Keratinocyte (primary cell): Measurements from ENCODE around the gene FHOD3.

ENCODE experiments used
- CTCF ChIP-seq, 3 experiments: IDR thresholded peaks in 1 of 3; conservative IDR thresholded peaks in 1 of 3; optimal IDR thresholded peaks in 1 of 3; 2 replicates in 2 of 3; 3 replicates in 1 of 3; pipeline versions ENCODE3 to v1.5.1; 2011; ENCODE audit warnings: low read length in 3 of 3, mild to moderate bottlenecking in 3 of 3, moderate library complexity in 2 of 3, control low read depth in 1 of 3, inconsistent platforms in 1 of 3; ENCODE audit not compliant: insufficient read depth in 2 of 3; ENCODE audit errors: extremely low read depth in 1 of 3
- EZH2 ChIP-seq: IDR thresholded peaks from one replicate; pipeline ENCODE4 v1.6.1; 2012; ENCODE audit warnings: inconsistent platforms, mild to moderate bottlenecking, low read length, moderate library complexity

DNA sequence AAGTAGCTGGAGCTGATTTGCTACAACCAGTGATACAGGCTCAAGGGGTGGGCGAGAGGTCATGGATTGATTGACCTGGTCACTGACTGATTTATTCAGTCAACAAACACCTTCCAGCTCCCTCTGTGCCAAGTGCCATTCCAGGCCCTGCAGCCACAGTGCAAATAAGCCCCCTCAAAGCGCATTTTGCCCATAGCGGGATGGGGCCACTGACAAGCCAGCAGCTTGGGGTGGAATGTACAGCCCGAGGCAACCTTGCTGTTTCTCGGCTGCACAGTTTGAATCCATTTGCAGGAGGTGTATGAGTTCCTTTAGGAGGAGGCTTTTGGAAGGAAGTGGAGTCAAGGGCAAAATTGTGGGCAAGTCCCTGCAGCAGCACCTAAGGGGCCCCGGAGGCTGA lies 296.1 kb downstream of the FHOD3 start:
- TF ChIP-seq EZH2 = no peak
- no peak for TF ChIP-seq CTCF (optimal IDR thresholded peaks at IDR 0.05 in 1 of 3, IDR thresholded peaks at IDR 0.05 in 1 of 3, conservative IDR thresholded peaks at IDR 0.05 in 1 of 3; ENCODE audit: extremely low read depth in 1 of 3, insufficient read depth in 2 of 3, low read length in 3 of 3)
